HEK293T (cell line): ENCODE measurements around the gene ERG.

Experiments
- CTCF ChIA-PET: fragments of 350-600 bp; formaldehyde crosslinking; extraction: SDS; loops from one replicate; lab custom pipeline; 2021; ENCODE audit warnings: antibody characterized with exemption, inconsistent platforms; lab: Yijun Ruan, JAX
- POLR2A ChIA-PET: fragments of 350-600 bp; formaldehyde crosslinking; extraction: SDS; loops from one replicate; lab custom pipeline; 2020; ENCODE audit warnings: antibody characterized with exemption, inconsistent platforms; lab: Yijun Ruan, JAX
- DNase-seq: peaks from one replicate; pipeline ENCODE4 v3.0.0; 2012; ENCODE audit warnings: mixed read lengths; ENCODE audit errors: extremely low spot score
- ARNT ChIP-seq: fragments of 450-650 bp; IDR thresholded peaks from 2 replicates; pipeline ENCODE4 v1.6.1; 2017; ENCODE audit warnings: mild to moderate bottlenecking
- BHLHE40 ChIP-seq: fragments of 450-650 bp; IDR thresholded peaks from 2 replicates; pipeline ENCODE4 v1.6.1; 2016; ENCODE audit warnings: mild to moderate bottlenecking, moderate library complexity, borderline replicate concordance
- CTBP1 ChIP-seq: fragments of 450-650 bp; IDR thresholded peaks from 2 replicates; pipeline ENCODE4 v1.6.1; 2016; ENCODE audit warnings: borderline replicate concordance
- ELF4 ChIP-seq: fragments of 450-650 bp; IDR thresholded peaks from 2 replicates; pipeline ENCODE4 v1.6.1; 2017; ENCODE audit warnings: antibody characterized with exemption
- FOXA1 ChIP-seq: fragments of 450-650 bp; IDR thresholded peaks from 2 replicates; pipeline ENCODE4 v1.6.1; 2016; ENCODE audit warnings: mild to moderate bottlenecking
- FOXK2 ChIP-seq: fragments of 450-650 bp; IDR thresholded peaks from 2 replicates; pipeline ENCODE4 v1.6.1; 2016; ENCODE audit warnings: mild to moderate bottlenecking
- FOXM1 ChIP-seq: fragments of 450-650 bp; IDR thresholded peaks from 2 replicates; pipeline ENCODE4 v1.6.1; 2017; ENCODE audit warnings: mild to moderate bottlenecking, borderline replicate concordance
- HDGF ChIP-seq: fragments of 450-650 bp; IDR thresholded peaks from 2 replicates; pipeline ENCODE4 v1.6.1; 2017; ENCODE audit warnings: antibody characterized with exemption, borderline replicate concordance
- L3MBTL2 ChIP-seq: fragments of 450-650 bp; conservative IDR thresholded peaks from 2 replicates; pipeline ENCODE4 v1.6.1; 2016; ENCODE audit warnings: mild to moderate bottlenecking
- LEF1 ChIP-seq: fragments of 450-650 bp; IDR thresholded peaks from 2 replicates; pipeline ENCODE4 v1.6.1; 2017; ENCODE audit warnings: mild to moderate bottlenecking, borderline replicate concordance
- NFRKB ChIP-seq: fragments of 450-650 bp; IDR thresholded peaks from 2 replicates; pipeline ENCODE4 v1.6.1; 2016; ENCODE audit warnings: mild to moderate bottlenecking, moderate library complexity
- PKNOX1 ChIP-seq: fragments of 450-650 bp; IDR thresholded peaks from 2 replicates; pipeline ENCODE4 v1.6.1; 2016
- SP1 ChIP-seq: fragments of 450-650 bp; IDR thresholded peaks from 2 replicates; pipeline ENCODE4 v1.6.1; 2017
- SUZ12 ChIP-seq: fragments of 450-650 bp; IDR thresholded peaks from 2 replicates; pipeline ENCODE4 v1.6.1; 2016; ENCODE audit warnings: mild to moderate bottlenecking
- TARDBP ChIP-seq: fragments of 450-650 bp; IDR thresholded peaks from 2 replicates; pipeline ENCODE4 v1.6.1; 2016
- ZNF384 ChIP-seq: fragments of 450-650 bp; IDR thresholded peaks from 2 replicates; pipeline ENCODE4 v1.6.1; 2016

Gene ERG

DNA sequence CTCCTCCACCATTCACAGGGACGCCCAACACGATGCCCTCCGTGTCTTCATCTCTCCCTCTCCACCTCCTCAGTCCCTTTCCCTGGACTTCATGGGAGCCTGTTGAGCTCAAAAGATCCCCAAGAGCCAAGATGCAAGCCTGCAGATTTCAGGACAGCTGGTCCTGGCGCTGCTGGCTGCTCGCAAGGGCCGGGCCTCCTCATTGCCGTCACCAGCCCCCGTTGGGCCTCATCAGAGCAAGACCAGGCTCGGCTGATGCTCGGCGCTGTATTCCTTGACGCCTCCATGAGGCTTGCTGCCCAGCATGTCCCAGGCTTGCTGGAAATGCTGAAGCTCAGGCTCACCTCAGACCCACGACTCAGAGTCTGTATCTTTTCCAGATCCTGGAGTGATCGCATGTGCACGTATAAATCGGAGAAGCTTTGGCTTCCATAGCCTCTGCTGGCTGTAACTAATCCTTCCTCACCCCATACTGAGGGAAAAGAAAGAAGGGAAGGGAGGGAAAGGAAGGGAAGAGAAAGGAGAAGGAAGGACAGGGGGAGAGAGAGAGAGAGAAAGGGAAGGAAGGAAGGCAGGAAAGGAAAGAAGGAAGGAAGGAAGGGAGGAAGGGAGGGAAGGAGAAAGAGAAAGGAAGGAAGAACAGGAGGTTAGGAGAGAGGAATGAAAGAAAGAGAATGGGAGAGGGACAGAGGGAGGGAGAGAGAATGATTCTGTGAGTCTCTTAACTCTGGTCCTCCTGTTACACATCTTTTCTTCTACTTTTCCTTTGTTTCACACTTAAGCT lies 146.9 kb downstream of the ERG start:
- no peak for TF ChIP-seq TARDBP
- TF ChIP-seq LEF1, result no peak
- TF ChIP-seq L3MBTL2, result no peak
- no peak for TF ChIP-seq CTBP1
- no peak for TF ChIP-seq FOXA1
- TF ChIP-seq HDGF, result no peak
- no peak for TF ChIP-seq ELF4
- no peak for TF ChIP-seq ARNT
- no peak for TF ChIP-seq SUZ12
- TF ChIP-seq PKNOX1, result no peak
- TF ChIP-seq FOXK2, result no peak
- TF ChIP-seq SP1, result no peak
- TF ChIP-seq ZNF384, result no peak
- TF ChIP-seq NFRKB, result no peak
- no peak for TF ChIP-seq FOXM1
- TF ChIP-seq BHLHE40, result no peak
- ChIA-PET POLR2A (interaction anchor here (0.6 kb wide), 1 partner anchor 19 kb away, joined by 3 read pairs; no protein-coding TSS in a partner anchor), CTCF (interaction anchor here (1.0 to 2.7 kb wide), 6 partner anchors 23 to 194 kb away, joined by 3 to 14 read pairs (median 4); no protein-coding TSS in a partner anchor)
- no peak for DNase-seq

DNA sequence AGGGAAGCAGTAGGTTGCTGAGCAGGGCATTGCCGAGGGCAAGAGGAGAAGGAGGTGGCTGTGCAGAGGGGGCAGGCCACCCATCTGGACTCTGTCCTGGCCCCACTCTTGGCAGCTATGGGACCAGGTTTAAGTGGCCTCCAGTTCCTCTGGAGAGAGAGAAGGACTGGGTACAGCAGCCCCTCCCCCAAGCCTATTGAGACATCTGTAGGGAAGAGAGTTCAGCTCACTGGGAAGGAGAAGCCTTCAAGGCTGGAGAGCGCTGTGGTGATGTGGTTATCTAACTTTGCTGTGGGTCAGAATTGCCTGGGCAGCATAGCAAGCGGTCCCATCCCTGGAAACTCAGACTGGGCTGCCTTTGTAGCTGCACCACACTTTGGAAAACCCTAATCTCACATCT lies 147.6 kb downstream of the ERG start:
- CTCF ChIA-PET, result interaction anchor here (2.7 kb wide), 1 partner anchor 132 kb away, joined by 14 read pairs; no protein-coding TSS in a partner anchor
- POLR2A ChIA-PET, result interaction anchor here (0.6 kb wide), 1 partner anchor 18 kb away, joined by 3 read pairs; no protein-coding TSS in a partner anchor
- no peak for TF ChIP-seq ELF4
- DNase-seq, result no peak

DNA sequence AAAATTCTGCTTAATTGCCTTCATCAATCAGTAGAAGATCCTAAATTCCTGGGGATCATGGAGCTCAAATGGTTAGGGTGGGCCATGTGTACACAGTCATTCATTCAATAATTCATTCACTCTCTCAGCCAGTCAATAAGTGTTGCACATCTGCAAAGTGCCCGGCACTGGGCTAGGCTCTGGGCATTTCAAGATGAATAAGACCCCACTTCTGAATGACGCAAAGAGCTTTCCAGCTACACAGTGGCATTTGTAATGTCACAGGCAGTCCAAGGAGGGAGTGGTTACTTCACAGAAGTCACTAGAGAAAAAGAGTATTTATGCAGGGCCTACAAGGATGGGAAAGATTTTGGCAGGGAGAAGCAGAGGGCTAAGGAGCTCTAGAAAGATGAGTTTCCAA lies 148.3 kb downstream of the ERG start:
- ChIA-PET CTCF (no interaction called here), POLR2A (no interaction called here)
- no peak for DNase-seq
- TF ChIP-seq ZNF384, result no peak
- no peak for TF ChIP-seq FOXM1
- TF ChIP-seq SUZ12, result no peak
- TF ChIP-seq TARDBP, result no peak
- TF ChIP-seq HDGF, result no peak
- TF ChIP-seq PKNOX1, result no peak
- TF ChIP-seq CTBP1, result no peak
- no peak for TF ChIP-seq L3MBTL2
- no peak for TF ChIP-seq ARNT
- no peak for TF ChIP-seq BHLHE40
- no peak for TF ChIP-seq LEF1
- TF ChIP-seq ELF4, result no peak
- TF ChIP-seq FOXK2, result no peak
- TF ChIP-seq SP1, result no peak
- no peak for TF ChIP-seq NFRKB
- no peak for TF ChIP-seq FOXA1

- ChIA-PET POLR2A (no interaction called here), CTCF (no interaction called here)
- TF ChIP-seq SUZ12 (no peak), SP1 (no peak), FOXA1 (no peak), TARDBP (no peak), L3MBTL2 (no peak), FOXK2 (no peak), ELF4 (no peak), ARNT (no peak), HDGF (no peak), LEF1 (no peak), ZNF384 (no peak)
- DNase-seq, result no peak
Observed at GRCh38 chr21:38349111-38349746, 149.0 kb downstream of the ERG start.

- DNase-seq, result no peak
- CTCF ChIA-PET, result no interaction called here
- POLR2A ChIA-PET, result no interaction called here
- TF ChIP-seq FOXK2 (no peak), BHLHE40 (no peak), FOXM1 (no peak), SP1 (no peak), HDGF (no peak), ELF4 (no peak), PKNOX1 (no peak)
Observed at GRCh38 chr21:38346286-38346685, 152.0 kb downstream of the ERG start.

GRCh38 chr21:38343691-38344090 lies 154.6 kb downstream of the ERG start:
- ChIA-PET CTCF (no interaction called here), POLR2A (no interaction called here)
- no peak for DNase-seq
- TF ChIP-seq SUZ12 (no peak), FOXA1 (no peak), LEF1 (no peak), HDGF (no peak), PKNOX1 (no peak)
